Activated CD4-positive, alpha-beta T cell treated with anti-CD3 and anti-CD28 coated beads, Interleukin-2, amount 50 U/mL, for 1 hour (primary cell): ENCODE results near the gene RAPGEF4.

Source experiments
- DNase-seq: peaks from one replicate; pipeline ENCODE4 v3.0.0-alpha.2; 2020

Gene RAPGEF4

GRCh38 chr2:172914341-172915008, 178.8 kb downstream of the RAPGEF4 start:
- no peak for DNase-seq

- no peak for DNase-seq
Observed at GRCh38 chr2:172917716-172918115, 182.1 kb downstream of the RAPGEF4 start.

- no peak for DNase-seq
Observed at GRCh38 chr2:172919732-172920131, 184.1 kb downstream of the RAPGEF4 start.

- DNase-seq = no peak
Observed at GRCh38 chr2:172921532-172922236, 186.0 kb downstream of the RAPGEF4 start.

- DNase-seq = no peak
Observed at GRCh38 chr2:172922306-172922705, 186.7 kb downstream of the RAPGEF4 start.

- no peak for DNase-seq
Observed at GRCh38 chr2:172922815-172923214, 187.2 kb downstream of the RAPGEF4 start.

- DNase-seq = no peak
Observed at GRCh38 chr2:172924097-172924660, 188.5 kb downstream of the RAPGEF4 start.

- no peak for DNase-seq
Observed at GRCh38 chr2:172925600-172925999, 190.0 kb downstream of the RAPGEF4 start.

- no peak for DNase-seq
Observed at GRCh38 chr2:172926785-172927640, 191.4 kb downstream of the RAPGEF4 start.

GRCh38 chr2:172927641-172928357, 192.2 kb downstream of the RAPGEF4 start:
- no peak for DNase-seq

GRCh38 chr2:172928756-172929155, 193.1 kb downstream of the RAPGEF4 start:
- DNase-seq = no peak

GRCh38 chr2:172929644-172930043, 194.0 kb downstream of the RAPGEF4 start:
- DNase-seq = no peak

- DNase-seq = no peak
Observed at GRCh38 chr2:172930871-172931255, 195.2 kb downstream of the RAPGEF4 start.

- no peak for DNase-seq
Observed at GRCh38 chr2:172931256-172931894, 195.7 kb downstream of the RAPGEF4 start.

GRCh38 chr2:172931918-172932520, 196.4 kb downstream of the RAPGEF4 start:
- peak; percentile 57 for DNase-seq

- no peak for DNase-seq
Observed at GRCh38 chr2:172937884-172938712, 202.5 kb downstream of the RAPGEF4 start.

- DNase-seq = no peak
Observed at GRCh38 chr2:172938713-172939375, 203.2 kb downstream of the RAPGEF4 start.

GRCh38 chr2:172943539-172943938, 207.9 kb downstream of the RAPGEF4 start:
- DNase-seq = no peak

- no peak for DNase-seq
Observed at GRCh38 chr2:172944022-172944793, 208.6 kb downstream of the RAPGEF4 start.
